CD14-positive monocyte (primary cell): ENCODE data around the gene ZNF408. TPM values are rescaled to one million over a fixed set of nuclear protein-coding genes. Genes with fewer than 3 reads are reported as not detected.

Experiments
- DNase-seq, 3 donors: peaks; one replicate each; pipeline ENCODE4 v3.0.0-alpha.2; 2011 to 2022
- H2AFZ ChIP-seq: 2 replicates; pipeline ENCODE4 v1.6.0; 2012; ENCODE audit warnings: mild to moderate bottlenecking, low read depth, low read length, inconsistent platforms; ENCODE audit not compliant: insufficient read depth, poor library complexity, severe bottlenecking
- H3K27ac ChIP-seq, 2 donors: 1 replicate in 1 of 2; 2 replicates in 1 of 2; pipeline ENCODE4 v1.5.1; 2012 to 2013; ENCODE audit warnings: low read length in 2 of 2, control low read depth in 1 of 2, inconsistent platforms in 1 of 2, low read depth in 1 of 2, mild to moderate bottlenecking in 1 of 2
- H3K27me3 ChIP-seq, 2 donors: one replicate each; pipeline versions ENCODE4 v1.6.0 to v1.6.1; 2011 to 2013; ENCODE audit warnings: low read length in 2 of 2; ENCODE audit not compliant: control insufficient read depth in 2 of 2, insufficient read depth in 2 of 2
- H3K36me3 ChIP-seq, 2 donors: replicated peaks in 1 of 2; 1 replicate in 1 of 2; 2 replicates in 1 of 2; pipeline versions ENCODE4 v1.5.1 to v1.6.1; 2012 to 2013; ENCODE audit warnings: low read length in 2 of 2, control low read depth in 1 of 2, inconsistent platforms in 1 of 2, mild to moderate bottlenecking in 1 of 2; ENCODE audit not compliant: insufficient read depth in 2 of 2, control insufficient read depth in 1 of 2
- H3K4me1 ChIP-seq, 2 donors: 1 replicate in 1 of 2; 2 replicates in 1 of 2; pipeline versions ENCODE4 v1.5.1 to v1.6.1; 2012 to 2013; ENCODE audit warnings: low read length in 2 of 2, control low read depth in 1 of 2, inconsistent platforms in 1 of 2, mild to moderate bottlenecking in 1 of 2, moderate library complexity in 1 of 2; ENCODE audit not compliant: insufficient read depth in 2 of 2, control insufficient read depth in 1 of 2
- H3K4me2 ChIP-seq: replicated peaks from 2 replicates; pipeline ENCODE3; 2012; ENCODE audit warnings: low read length, moderate library complexity, mild to moderate bottlenecking; ENCODE audit not compliant: poor library complexity, severe bottlenecking; ENCODE audit errors: extremely low read depth
- H3K4me3 ChIP-seq, 3 experiments: fragments of 200-600 bp in 1 of 3; sonication (generic) in 1 of 3; replicated peaks in 1 of 3; 1 replicate in 2 of 3; 2 replicates in 1 of 3; pipeline ENCODE4 v1.5.1; 2011 to 2013; ENCODE audit warnings: low read length in 3 of 3, mild to moderate bottlenecking in 3 of 3, control low read depth in 2 of 3, low read depth in 2 of 3, inconsistent platforms in 1 of 3, moderate library complexity in 1 of 3
- H3K79me2 ChIP-seq: 2 replicates; pipeline ENCODE4 v1.6.0; 2012; ENCODE audit warnings: mild to moderate bottlenecking, control low read depth, inconsistent platforms, low read length, moderate library complexity; ENCODE audit not compliant: insufficient read depth
- H3K9ac ChIP-seq: 2 replicates; pipeline ENCODE4 v1.6.0; 2017; ENCODE audit warnings: low read length, mild to moderate bottlenecking; ENCODE audit not compliant: insufficient read depth, poor library complexity, severe bottlenecking
- H3K9me3 ChIP-seq, 2 donors: replicated peaks in 1 of 2; 1 replicate in 1 of 2; 2 replicates in 1 of 2; pipeline versions ENCODE4 v1.5.1 to v1.6.1; 2012 to 2013; ENCODE audit warnings: low read length in 2 of 2, control low read depth in 1 of 2; ENCODE audit not compliant: control insufficient read depth in 1 of 2, insufficient read depth in 1 of 2
- H4K20me1 ChIP-seq: 2 replicates; pipeline ENCODE4 v1.6.0; 2012; ENCODE audit warnings: mild to moderate bottlenecking, low read length, control low read depth, moderate library complexity; ENCODE audit not compliant: insufficient read depth
- H3K27ac Mint-ChIP-seq, 7 donors: one replicate each; pipeline ENCODE4 v1.8.0; 2020; ENCODE audit warnings: mild to moderate bottlenecking in 7 of 7, mixed read lengths in 7 of 7, moderate library complexity in 6 of 7, inconsistent platforms in 2 of 7
- H3K27me3 Mint-ChIP-seq, 3 donors: one replicate each; pipeline ENCODE4 v1.8.0; 2021 to 2022; ENCODE audit warnings: low read depth in 3 of 3, mild to moderate bottlenecking in 3 of 3, mixed read lengths in 3 of 3, moderate library complexity in 3 of 3, inconsistent platforms in 1 of 3
- H3K36me3 Mint-ChIP-seq, 2 donors: one replicate each; pipeline ENCODE4 v1.8.0; 2020; ENCODE audit warnings: mixed read lengths in 2 of 2, inconsistent platforms in 1 of 2, mild to moderate bottlenecking in 1 of 2
- H3K4me1 Mint-ChIP-seq: one replicate; pipeline ENCODE4 v1.8.0; 2020; ENCODE audit warnings: mild to moderate bottlenecking, mixed read lengths
- H3K4me3 Mint-ChIP-seq, 2 donors: one replicate each; pipeline ENCODE4 v1.8.0; 2020; ENCODE audit warnings: mild to moderate bottlenecking in 2 of 2, mixed read lengths in 2 of 2, moderate library complexity in 1 of 2
- H3K9me3 Mint-ChIP-seq, 7 donors: one replicate each; pipeline ENCODE4 v1.8.0; 2020 to 2022; ENCODE audit warnings: mixed read lengths in 7 of 7, mild to moderate bottlenecking in 6 of 7, moderate library complexity in 6 of 7, inconsistent platforms in 2 of 7
- WGBS: methylation state at CpG from one replicate; pipeline ENCODE4 v1.1.5; 2013; ENCODE audit warnings: missing lambda C conversion rate; ENCODE audit not compliant: insufficient coverage; 5-methylcytosine and 5-hydroxymethylcytosine counted together
- intact Hi-C, 2 donors: fragments of 100-400 bp; cut with micrococcal nuclease; formaldehyde crosslinking; loops; one replicate each; pipeline versions ENCODE4 v1.15.0 to v1.15.1; 2023
- polyA plus RNA-seq, 3 donors: library from polyadenylated mRNA; depleted of rRNA in 1 of 3; unstranded in 2 of 3; stranded (reverse) in 1 of 3; fragments of 300-500 nt in 2 of 3; fragments of >200 nt in 1 of 3; fragmentation: Illumina TruSeq in 2 of 3; gene quantifications; 1 replicate in 2 of 3; 2 replicates in 1 of 3; pipeline ENCODE4 v1.2.3, GENCODE V29; 2012 to 2021
- TF ChIP-seq, protein P1 (sequence below): fragments of 200-600 bp; IDR thresholded peaks from one replicate; pipeline ENCODE4 v1.8.0; 2022; ENCODE audit warnings: antibody characterized with exemption, mild to moderate bottlenecking

The ZNF408 gene
- polyA plus RNA-seq, 3 donors, result 4.1 to 4.5 (median 4.2) TPM

DNA sequence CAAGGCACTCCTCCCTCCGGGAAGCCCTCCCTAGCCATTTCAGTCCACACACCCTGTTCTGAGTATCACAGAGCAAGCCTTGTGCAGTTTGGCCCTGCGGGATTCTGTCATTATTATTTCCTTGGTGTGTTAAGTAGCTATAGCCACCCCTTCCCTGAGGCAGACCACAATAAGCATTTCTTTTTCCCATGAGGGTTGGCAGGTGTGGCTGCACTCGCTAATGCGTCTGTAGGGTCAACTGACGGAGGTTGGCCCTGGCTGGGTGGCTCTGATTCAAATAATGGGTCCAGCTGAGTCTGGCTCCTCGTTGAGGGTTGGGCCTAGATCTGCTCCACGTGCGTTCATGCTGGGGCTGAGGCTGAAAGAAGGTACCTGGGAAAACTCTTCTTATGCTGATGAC, 23.3 kb downstream of the ZNF408 start:
- intact Hi-C loops, result no loop called here
- H3K27me3 ChIP-seq, result no peaks in the 10 kb centered on the region
- H3K9ac ChIP-seq, result no peak overlapping the region
- H3K4me3 ChIP-seq, result no peak overlapping the region
- DNase-seq, result no peak
- H3K9me3 ChIP-seq, result no peaks in the 10 kb centered on the region
- no peak overlapping the region for H3K4me3 Mint-ChIP-seq
- H3K36me3 Mint-ChIP-seq, result no peaks in the 10 kb centered on the region
- H2AFZ ChIP-seq, result no peak overlapping the region
- peaks cover 6% of the 10 kb centered on the region for H3K4me1 Mint-ChIP-seq
- peaks cover 0 to 3% (median 0%) of the 10 kb centered on the region in 7 donors for H3K9me3 Mint-ChIP-seq
- no peak overlapping the region for H3K27ac ChIP-seq
- no peaks in the 10 kb centered on the region for H4K20me1 ChIP-seq
- H3K27me3 Mint-ChIP-seq, result peaks cover 0 to 8% (median 5%) of the 10 kb centered on the region in 3 donors
- TF ChIP-seq, protein P1, sequence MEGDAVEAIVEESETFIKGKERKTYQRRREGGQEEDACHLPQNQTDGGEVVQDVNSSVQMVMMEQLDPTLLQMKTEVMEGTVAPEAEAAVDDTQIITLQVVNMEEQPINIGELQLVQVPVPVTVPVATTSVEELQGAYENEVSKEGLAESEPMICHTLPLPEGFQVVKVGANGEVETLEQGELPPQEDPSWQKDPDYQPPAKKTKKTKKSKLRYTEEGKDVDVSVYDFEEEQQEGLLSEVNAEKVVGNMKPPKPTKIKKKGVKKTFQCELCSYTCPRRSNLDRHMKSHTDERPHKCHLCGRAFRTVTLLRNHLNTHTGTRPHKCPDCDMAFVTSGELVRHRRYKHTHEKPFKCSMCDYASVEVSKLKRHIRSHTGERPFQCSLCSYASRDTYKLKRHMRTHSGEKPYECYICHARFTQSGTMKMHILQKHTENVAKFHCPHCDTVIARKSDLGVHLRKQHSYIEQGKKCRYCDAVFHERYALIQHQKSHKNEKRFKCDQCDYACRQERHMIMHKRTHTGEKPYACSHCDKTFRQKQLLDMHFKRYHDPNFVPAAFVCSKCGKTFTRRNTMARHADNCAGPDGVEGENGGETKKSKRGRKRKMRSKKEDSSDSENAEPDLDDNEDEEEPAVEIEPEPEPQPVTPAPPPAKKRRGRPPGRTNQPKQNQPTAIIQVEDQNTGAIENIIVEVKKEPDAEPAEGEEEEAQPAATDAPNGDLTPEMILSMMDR, result no peak
- H3K36me3 ChIP-seq, result no peaks in the 10 kb centered on the region
- H3K4me1 ChIP-seq, result no peaks in the 10 kb centered on the region
- H3K4me2 ChIP-seq, result no peak overlapping the region
- H3K27ac Mint-ChIP-seq, result no peak overlapping the region
- H3K79me2 ChIP-seq, result no peaks in the 10 kb centered on the region
- 85% methylated on average over 7 of the region's 8 CpGs for WGBS

DNA sequence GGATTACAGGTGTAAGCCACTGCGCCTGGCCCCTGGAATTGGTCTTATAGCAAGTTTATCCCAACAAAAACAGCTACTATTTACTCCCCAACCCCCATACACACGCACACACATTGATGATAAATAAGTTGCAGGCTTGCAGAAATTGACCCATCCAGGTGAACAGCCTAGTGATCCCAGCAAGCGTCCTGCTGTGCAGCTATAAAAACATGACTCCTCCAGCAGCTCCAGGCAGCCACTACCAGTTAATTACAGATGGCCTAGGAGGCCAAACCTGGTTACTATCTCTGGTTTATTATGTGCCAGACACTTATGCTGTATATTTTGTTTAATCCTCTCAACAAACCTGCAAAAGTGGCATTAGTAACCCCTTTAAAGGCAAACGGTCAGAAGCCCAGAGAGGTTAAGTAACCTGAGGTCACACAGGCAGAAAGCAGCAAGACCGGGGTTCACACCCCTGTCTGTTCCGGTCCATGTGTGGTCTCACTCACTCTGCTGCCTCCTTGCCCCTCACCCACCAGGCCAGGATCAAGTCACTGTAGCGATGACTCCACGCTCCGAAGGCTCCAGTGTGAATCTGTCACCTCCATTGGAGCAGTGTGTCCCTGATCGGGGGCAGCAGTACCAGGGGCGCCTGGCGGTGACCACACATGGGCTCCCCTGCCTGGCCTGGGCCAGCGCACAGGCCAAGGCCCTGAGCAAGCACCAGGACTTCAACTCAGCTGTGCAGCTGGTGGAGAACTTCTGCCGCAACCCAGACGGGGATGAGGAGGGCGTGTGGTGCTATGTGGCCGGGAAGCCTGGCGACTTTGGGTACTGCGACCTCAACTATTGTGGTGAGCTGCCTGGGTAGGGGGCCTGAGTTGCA, 24.7 kb downstream of the ZNF408 start:
- H3K36me3 ChIP-seq, result no peaks in the 10 kb centered on the region
- H3K27me3 ChIP-seq, result no peaks in the 10 kb centered on the region
- H3K4me1 Mint-ChIP-seq, result peaks cover 6% of the 10 kb centered on the region
- no peak overlapping the region for H3K4me2 ChIP-seq
- TF ChIP-seq, protein P1, result no peak
- H3K79me2 ChIP-seq, result no peaks in the 10 kb centered on the region
- peaks cover 0 to 3% (median 0%) of the 10 kb centered on the region in 7 donors for H3K9me3 Mint-ChIP-seq
- H3K4me3 ChIP-seq, result no peak overlapping the region
- H4K20me1 ChIP-seq, result no peaks in the 10 kb centered on the region
- H3K27me3 Mint-ChIP-seq, result peaks cover 0 to 8% (median 7%) of the 10 kb centered on the region in 3 donors
- no peak overlapping the region for H3K27ac Mint-ChIP-seq
- H3K27ac ChIP-seq, result no peak overlapping the region
- no peak overlapping the region for H3K9ac ChIP-seq
- H2AFZ ChIP-seq, result no peak overlapping the region
- no peaks in the 10 kb centered on the region for H3K4me1 ChIP-seq
- DNase-seq, result no peak
- H3K9me3 ChIP-seq, result no peaks in the 10 kb centered on the region
- no peaks in the 10 kb centered on the region for H3K36me3 Mint-ChIP-seq
- no peak overlapping the region for H3K4me3 Mint-ChIP-seq
- intact Hi-C loops, result no loop called here
- 95% methylated on average over 17 of the region's 19 CpGs for WGBS
